HCT116 (cell line): ENCODE results near the gene USP2. TPM values are rescaled to one million over a fixed set of nuclear protein-coding genes. Genes with fewer than 3 reads are reported as not detected.
A peak's percentile ranks its signal among the peaks of the same experiment; 100 is the strongest.

ENCODE experiments used
- ATAC-seq: fragments of 200-7000 bp; cut with Tn5 transposase; 2 replicates; pipeline ENCODE4 v1.9.1; 2020; ENCODE audit warnings: mild to moderate bottlenecking, moderate library complexity
- Bru-seq: library from RNA; stranded (reverse); fragments of 400-500 nt; gene quantifications from one replicate; lab custom pipeline; 2021; lab: Mats Ljungman, UMichigan
- BruChase-seq, 2 experiments: library from RNA; stranded (reverse); fragments of 400-500 nt; gene quantifications; one replicate each; lab custom pipeline; 2021; lab: Mats Ljungman, UMichigan
- BruUV-seq: library from RNA; stranded (reverse); fragments of 400-500 nt; replicated peaks from 2 replicates; lab custom pipeline; 2021; lab: Mats Ljungman, UMichigan
- CTCF ChIA-PET: fragments of 300-600 bp; sonication (Branson Sonifier 250); formaldehyde crosslinking; loops from one replicate; lab custom pipeline; 2021; ENCODE audit warnings: antibody characterized with exemption; lab: Charles Lee
- POLR2A ChIA-PET: fragments of 300-600, 350-600 bp; sonication (Branson Sonifier 250); formaldehyde crosslinking; loops from one replicate; lab custom pipeline; 2021; ENCODE audit warnings: antibody characterized with exemption; lab: Charles Lee
- RAD21 ChIA-PET, 2 experiments: fragments of 300-600 bp; sonication (Branson Sonifier 250); formaldehyde crosslinking; loops; one replicate each; lab custom pipeline; 2023; ENCODE audit warnings: low total read pairs in 2 of 2; ENCODE audit not compliant: uncharacterized antibody in 2 of 2, unreplicated experiment in 2 of 2, low non-redundant PET in 1 of 2; lab: Charles Lee
- DNase-seq: peaks from one replicate; pipeline ENCODE4 v3.0.0-alpha.2; 2010; ENCODE audit warnings: low read depth, low spot score
- H2AFZ ChIP-seq: fragments of 200-600 bp; shearing (Covaris generic), sonication (generic); 2 replicates; pipeline ENCODE4 v1.6.1; 2017; ENCODE audit warnings: low read depth, mixed run types, mixed read lengths, antibody characterized with exemption, low read length; ENCODE audit not compliant: poor library complexity, severe bottlenecking
- H3K27ac ChIP-seq: 2 replicates; pipeline ENCODE4 v1.5.1; 2012; ENCODE audit warnings: low read depth, low read length
- H3K27me3 ChIP-seq: fragments of 200-600 bp; sonication (generic); 2 replicates; pipeline ENCODE4 v1.6.1; 2016; ENCODE audit warnings: mixed run types, low read length, mixed read lengths; ENCODE audit not compliant: insufficient read depth
- H3K36me3 ChIP-seq, 2 experiments: fragments of 200-500 bp in 1 of 2; fragments of 200-600 bp in 1 of 2; sonication (Bioruptor generic) in 1 of 2; sonication (generic) in 1 of 2; 2 replicates each; pipeline versions ENCODE4 v1.5.1 to v1.6.1; 2014 to 2016; ENCODE audit warnings: low read length in 2 of 2, inconsistent platforms in 1 of 2, mixed read lengths in 1 of 2, mixed run types in 1 of 2; ENCODE audit not compliant: insufficient read depth in 2 of 2, control insufficient read depth in 1 of 2
- H3K4me1 ChIP-seq, 2 experiments: fragments of 200-600 bp in 1 of 2; sonication (generic) in 1 of 2; 2 replicates each; pipeline versions ENCODE4 v1.5.1 to v1.6.1; 2012 to 2017; ENCODE audit warnings: low read length in 2 of 2, inconsistent platforms in 1 of 2, mild to moderate bottlenecking in 1 of 2, mixed read lengths in 1 of 2, mixed run types in 1 of 2, moderate library complexity in 1 of 2; ENCODE audit not compliant: insufficient read depth in 2 of 2, control insufficient read depth in 1 of 2
- H3K4me2 ChIP-seq: fragments of 200-600 bp; sonication (generic); 2 replicates; pipeline ENCODE4 v1.6.1; 2017; ENCODE audit warnings: mixed run types, low read length, mixed read lengths
- H3K4me3 ChIP-seq, 2 experiments: fragments of 200-600 bp in 1 of 2; sonication (generic) in 1 of 2; replicated peaks in 1 of 2; 2 replicates each; pipeline ENCODE4 v1.5.1; 2011 to 2016; ENCODE audit warnings: low read length in 2 of 2, control low read depth in 1 of 2, low read depth in 1 of 2, mild to moderate bottlenecking in 1 of 2, mixed read lengths in 1 of 2, mixed run types in 1 of 2
- H3K79me2 ChIP-seq: fragments of 200-600 bp; sonication (generic); 2 replicates; pipeline ENCODE4 v1.6.1; 2017; ENCODE audit warnings: mild to moderate bottlenecking, mixed run types, low read length, moderate library complexity, mixed read lengths; ENCODE audit not compliant: insufficient read depth
- H3K9ac ChIP-seq: fragments of 200-600 bp; sonication (generic); 2 replicates; pipeline ENCODE4 v1.6.1; 2016; ENCODE audit warnings: low read length, mixed read lengths
- H3K9me2 ChIP-seq: fragments of 200-600 bp; sonication (generic), shearing (Covaris generic); 2 replicates; pipeline ENCODE4 v1.6.1; 2017; ENCODE audit warnings: mixed run types, mild to moderate bottlenecking, moderate library complexity; ENCODE audit not compliant: insufficient read depth
- H3K9me3 ChIP-seq, 2 experiments: fragments of 200-500 bp in 1 of 2; fragments of 200-600 bp in 1 of 2; sonication (Bioruptor generic) in 1 of 2; sonication (generic) in 1 of 2; 2 replicates each; pipeline ENCODE4 v1.6.1; 2014 to 2017; ENCODE audit warnings: low read length in 2 of 2, mixed read lengths in 2 of 2, inconsistent platforms in 1 of 2, low read depth in 1 of 2, mild to moderate bottlenecking in 1 of 2, mixed run types in 1 of 2, moderate library complexity in 1 of 2; ENCODE audit not compliant: control insufficient read depth in 1 of 2, insufficient read depth in 1 of 2
- H4K20me1 ChIP-seq: fragments of 200-600 bp; sonication (generic), shearing (Covaris generic); 2 replicates; pipeline ENCODE4 v1.6.1; 2017; ENCODE audit warnings: mixed run types, mild to moderate bottlenecking, moderate library complexity; ENCODE audit not compliant: insufficient read depth
- ATF3 ChIP-seq: IDR thresholded peaks from 2 replicates; pipeline ENCODE4 v1.6.1; 2012
- CBX3 ChIP-seq: IDR thresholded peaks from 2 replicates; pipeline ENCODE4 v1.6.1; 2012; ENCODE audit warnings: low read depth
- CEBPB ChIP-seq: IDR thresholded peaks from 2 replicates; pipeline ENCODE4 v1.6.1; 2012; ENCODE audit warnings: low read depth
- ELF1 ChIP-seq: IDR thresholded peaks from 2 replicates; pipeline ENCODE4 v1.6.1; 2012; ENCODE audit warnings: low read depth, borderline replicate concordance
- EZH2 ChIP-seq: fragments of 200-600 bp; sonication (generic); IDR thresholded peaks from 2 replicates; pipeline ENCODE4 v1.6.1; 2017; ENCODE audit warnings: antibody characterized with exemption, mixed run types
- EZH2phosphoT487 ChIP-seq: fragments of 200-600 bp; IDR thresholded peaks from 2 replicates; pipeline ENCODE4 v1.6.1; 2018; ENCODE audit warnings: antibody characterized with exemption, borderline replicate concordance
- FOSL1 ChIP-seq: IDR thresholded peaks from 2 replicates; pipeline ENCODE4 v1.6.1; 2012; ENCODE audit warnings: low read depth
- JUND ChIP-seq: IDR thresholded peaks from 2 replicates; pipeline ENCODE4 v1.6.1; 2012
- POLR2A ChIP-seq: IDR thresholded peaks from 2 replicates; pipeline ENCODE4 v1.7.0; 2011; ENCODE audit warnings: borderline replicate concordance; ENCODE audit not compliant: insufficient read depth, insufficient read length; ENCODE audit errors: extremely low read depth
- POLR2AphosphoS5 ChIP-seq: IDR thresholded peaks from 2 replicates; pipeline ENCODE4 v1.6.1; 2011; ENCODE audit warnings: mild to moderate bottlenecking, low read depth, low read length, moderate library complexity
- RAD21 ChIP-seq: IDR thresholded peaks from 2 replicates; pipeline ENCODE4 v1.6.1; 2012; ENCODE audit warnings: low read depth, mild to moderate bottlenecking
- REST ChIP-seq: IDR thresholded peaks from 2 replicates; pipeline ENCODE4 v1.6.1; 2012; ENCODE audit warnings: low read depth
- SIN3A ChIP-seq: IDR thresholded peaks from 2 replicates; pipeline ENCODE4 v1.6.1; 2012; ENCODE audit warnings: low read depth
- SP1 ChIP-seq: IDR thresholded peaks from 2 replicates; pipeline ENCODE4 v1.6.1; 2012; ENCODE audit warnings: low read depth
- SRF ChIP-seq: IDR thresholded peaks from 2 replicates; pipeline ENCODE4 v1.6.1; 2012; ENCODE audit warnings: low read depth
- TCF7L2 ChIP-seq: IDR thresholded peaks from 2 replicates; pipeline ENCODE4 v1.7.0; 2011; ENCODE audit warnings: borderline replicate concordance, inconsistent platforms; ENCODE audit not compliant: insufficient read depth, insufficient read length; ENCODE audit errors: extremely low read depth
- YY1 ChIP-seq: IDR thresholded peaks from 2 replicates; pipeline ENCODE4 v1.6.1; 2011; ENCODE audit warnings: low read length, low read depth, moderate library complexity, mild to moderate bottlenecking; ENCODE audit not compliant: insufficient replicate concordance; ENCODE audit errors: extremely low read depth
- ZFX ChIP-seq: fragments of 450-650 bp; IDR thresholded peaks from 2 replicates; pipeline ENCODE4 v1.6.1; 2017
- ZNF274 ChIP-seq: fragments of 200-500 bp; sonication (Bioruptor generic); IDR thresholded peaks from 2 replicates; pipeline ENCODE4 v1.6.1; 2014; ENCODE audit warnings: mild to moderate bottlenecking, low read depth, low read length, inconsistent platforms
- intact Hi-C: fragments of 100-400 bp; cut with micrococcal nuclease; formaldehyde crosslinking; loops from 2 replicates; pipeline ENCODE4 v1.10.0; 2022
- long read RNA-seq: library from polyadenylated mRNA; unstranded; transcript quantifications from one replicate; pipeline ENCODE4 v2.0.0, GENCODE V29; 2021; ENCODE audit not compliant: unreplicated experiment
- polyA plus RNA-seq: library from polyadenylated mRNA; unstranded; fragments of >200 nt; gene quantifications from 2 replicates; pipeline ENCODE4 v1.2.1, GENCODE V29; 2012; ENCODE audit warnings: missing spikeins
- total RNA-seq: library from RNA; stranded (reverse); gene quantifications from one replicate; pipeline ENCODE4 v1.2.1, GENCODE V29; 2021; ENCODE audit not compliant: unreplicated experiment
- TF ChIP-seq, protein P1 (sequence below): IDR thresholded peaks from 2 replicates; pipeline ENCODE4 v1.6.1; 2012

Gene USP2, protein sequence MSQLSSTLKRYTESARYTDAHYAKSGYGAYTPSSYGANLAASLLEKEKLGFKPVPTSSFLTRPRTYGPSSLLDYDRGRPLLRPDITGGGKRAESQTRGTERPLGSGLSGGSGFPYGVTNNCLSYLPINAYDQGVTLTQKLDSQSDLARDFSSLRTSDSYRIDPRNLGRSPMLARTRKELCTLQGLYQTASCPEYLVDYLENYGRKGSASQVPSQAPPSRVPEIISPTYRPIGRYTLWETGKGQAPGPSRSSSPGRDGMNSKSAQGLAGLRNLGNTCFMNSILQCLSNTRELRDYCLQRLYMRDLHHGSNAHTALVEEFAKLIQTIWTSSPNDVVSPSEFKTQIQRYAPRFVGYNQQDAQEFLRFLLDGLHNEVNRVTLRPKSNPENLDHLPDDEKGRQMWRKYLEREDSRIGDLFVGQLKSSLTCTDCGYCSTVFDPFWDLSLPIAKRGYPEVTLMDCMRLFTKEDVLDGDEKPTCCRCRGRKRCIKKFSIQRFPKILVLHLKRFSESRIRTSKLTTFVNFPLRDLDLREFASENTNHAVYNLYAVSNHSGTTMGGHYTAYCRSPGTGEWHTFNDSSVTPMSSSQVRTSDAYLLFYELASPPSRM
- 5.0 TPM for total RNA-seq
- 3.6 and 4.0 TPM in 2 replicates for polyA plus RNA-seq
- Bru-seq, nascent RNA = percentile 42 among the genes with signal in this experiment
- percentile 40 among the genes with signal in this experiment for BruChase-seq, experiment 1, labeled RNA remaining after a 6-hour chase
- BruChase-seq, experiment 2, labeled RNA remaining after a 2-hour chase = percentile 46 among the genes with signal in this experiment
- long read RNA-seq, partial matches to known transcripts = 3 of 12 reads
- long read RNA-seq, other reads (novel, unspliced or antisense) = 3 of 12 reads

GRCh38 chr11:119381181-119381988, at the start of gene USP2:
USP2 (minus strand) TSS chr11:119381690; CDS start chr11:119373480, 8,210 bp downstream.
- POLR2A ChIA-PET = no interaction called here
- ATAC-seq (peak; percentile 96), DNase-seq (peak; percentile 93)
- H3K9ac ChIP-seq = peak within 1 kb of the TSS; percentile 71
- BruUV-seq = no TSS peak
- no peaks in the 10 kb centered on the region for H3K9me2 ChIP-seq
- no peak within 1 kb of the TSS; the same call in 1 of the 2 replicates for H3K27ac ChIP-seq
- H3K27me3 ChIP-seq = no peaks in the 10 kb centered on the region
- RAD21 ChIA-PET = no interaction called here
- peak within 1 kb of the TSS; percentile 63 to 65 for H3K4me3 ChIP-seq
- no peaks in the 10 kb centered on the region for H4K20me1 ChIP-seq
- no peaks in the 10 kb centered on the region for H3K9me3 ChIP-seq
- H3K4me2 ChIP-seq = peak within 1 kb of the TSS; percentile 89
- H3K36me3 ChIP-seq = no peaks in the 10 kb centered on the region
- H3K4me1 ChIP-seq = peaks cover 6 to 33% of the 10 kb centered on the region in 2 experiments; a peak in 3 of 4 replicates
- H3K79me2 ChIP-seq = no peaks in the 10 kb centered on the region
- H2AFZ ChIP-seq = peak within 1 kb of the TSS; percentile 42
- intact Hi-C loops = loop anchor here (1.0 to 5.0 kb wide), 2 partner anchors 279 to 325 kb away; partner anchors contain the start of gene DPAGT1
- CTCF ChIA-PET = interaction anchor here (0.9 to 2.7 kb wide), 8 partner anchors 9 to 93 kb away, joined by 3 to 16 read pairs (median 8); no protein-coding TSS in a partner anchor
- no peak for TF ChIP-seq ELF1
- TF ChIP-seq ZNF274 = no peak
- no peak for TF ChIP-seq SRF
- TF ChIP-seq EZH2phosphoT487 = no peak
- TF ChIP-seq SP1 = no peak; the same call in 1 of the 2 replicates
- TF ChIP-seq TCF7L2 = no peak
- TF ChIP-seq ZFX = no peak
- no peak; the same call in 1 of the 2 replicates for TF ChIP-seq CBX3
- TF ChIP-seq JUND = no peak
- peak; percentile 9 for TF ChIP-seq YY1
- TF ChIP-seq RAD21 = peak; percentile 66
- no peak for TF ChIP-seq EZH2
- peak; percentile 98 for TF ChIP-seq SIN3A
- TF ChIP-seq ATF3 = no peak
- no peak for TF ChIP-seq FOSL1
- TF ChIP-seq REST = no peak
- TF ChIP-seq CEBPB = no peak
- peak; percentile 58 for TF ChIP-seq POLR2AphosphoS5
- no peak for TF ChIP-seq POLR2A
- TF ChIP-seq, protein P1, sequence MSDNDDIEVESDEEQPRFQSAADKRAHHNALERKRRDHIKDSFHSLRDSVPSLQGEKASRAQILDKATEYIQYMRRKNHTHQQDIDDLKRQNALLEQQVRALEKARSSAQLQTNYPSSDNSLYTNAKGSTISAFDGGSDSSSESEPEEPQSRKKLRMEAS = peak; percentile 100
